ENCODE data around the gene SWAP70.

DNA sequence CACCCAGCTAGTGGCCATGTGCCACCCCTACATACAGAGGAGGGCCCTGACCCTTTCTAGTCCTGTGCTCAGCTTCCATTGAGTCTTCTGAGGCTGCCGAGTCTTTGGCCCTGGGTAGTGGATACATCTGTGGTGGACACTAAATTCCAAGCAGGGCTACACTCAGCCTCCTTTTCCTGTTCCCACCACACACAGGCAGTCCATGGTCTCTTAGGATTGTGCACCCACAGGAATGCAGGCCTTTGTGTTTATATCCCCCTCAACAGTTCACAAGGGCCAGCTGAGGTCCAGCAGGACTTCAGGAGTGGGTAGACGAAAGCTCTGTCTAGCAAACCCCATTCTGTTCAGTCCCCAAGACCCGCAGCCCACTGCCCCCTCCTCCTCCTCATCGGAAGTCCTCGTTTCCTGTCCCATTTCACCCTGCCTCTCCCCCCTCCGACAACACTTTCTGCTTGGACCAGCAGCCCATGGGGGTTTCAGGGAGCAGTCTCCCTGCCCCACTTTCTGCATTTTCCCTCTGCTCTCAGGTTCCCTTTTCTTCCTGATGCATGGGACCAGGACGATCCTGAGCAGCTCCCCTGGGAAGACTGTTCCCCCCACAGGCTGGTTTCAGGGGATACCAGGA is 91.8 kb downstream of the SWAP70 start:
- TF ChIP-seq EZH2 (IDR thresholded peaks at IDR 0.05; ENCODE audit: low read depth): no peak
- TF ChIP-seq, protein P1, sequence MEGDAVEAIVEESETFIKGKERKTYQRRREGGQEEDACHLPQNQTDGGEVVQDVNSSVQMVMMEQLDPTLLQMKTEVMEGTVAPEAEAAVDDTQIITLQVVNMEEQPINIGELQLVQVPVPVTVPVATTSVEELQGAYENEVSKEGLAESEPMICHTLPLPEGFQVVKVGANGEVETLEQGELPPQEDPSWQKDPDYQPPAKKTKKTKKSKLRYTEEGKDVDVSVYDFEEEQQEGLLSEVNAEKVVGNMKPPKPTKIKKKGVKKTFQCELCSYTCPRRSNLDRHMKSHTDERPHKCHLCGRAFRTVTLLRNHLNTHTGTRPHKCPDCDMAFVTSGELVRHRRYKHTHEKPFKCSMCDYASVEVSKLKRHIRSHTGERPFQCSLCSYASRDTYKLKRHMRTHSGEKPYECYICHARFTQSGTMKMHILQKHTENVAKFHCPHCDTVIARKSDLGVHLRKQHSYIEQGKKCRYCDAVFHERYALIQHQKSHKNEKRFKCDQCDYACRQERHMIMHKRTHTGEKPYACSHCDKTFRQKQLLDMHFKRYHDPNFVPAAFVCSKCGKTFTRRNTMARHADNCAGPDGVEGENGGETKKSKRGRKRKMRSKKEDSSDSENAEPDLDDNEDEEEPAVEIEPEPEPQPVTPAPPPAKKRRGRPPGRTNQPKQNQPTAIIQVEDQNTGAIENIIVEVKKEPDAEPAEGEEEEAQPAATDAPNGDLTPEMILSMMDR (conservative IDR thresholded peaks at IDR 0.05): no peak

All from PC-9 (cell line).